ENCODE results near the gene CACTIN.

Gene CACTIN

GRCh38 chr19:3563709-3564524 is 62.7 kb downstream of the CACTIN start:
- DNase-seq (ENCODE audit: low read depth), result no peak
- H3K4me3 ChIP-seq (ENCODE audit: low read depth, low read length), result no peak overlapping the region
- TF ChIP-seq CTCF (conservative IDR thresholded peaks at IDR 0.05; ENCODE audit: low read depth, low read length), result no peak

Measured in choroid plexus epithelial cell (primary cell).